ENCODE data around the gene SOX1.

SOX1 gene

DNA sequence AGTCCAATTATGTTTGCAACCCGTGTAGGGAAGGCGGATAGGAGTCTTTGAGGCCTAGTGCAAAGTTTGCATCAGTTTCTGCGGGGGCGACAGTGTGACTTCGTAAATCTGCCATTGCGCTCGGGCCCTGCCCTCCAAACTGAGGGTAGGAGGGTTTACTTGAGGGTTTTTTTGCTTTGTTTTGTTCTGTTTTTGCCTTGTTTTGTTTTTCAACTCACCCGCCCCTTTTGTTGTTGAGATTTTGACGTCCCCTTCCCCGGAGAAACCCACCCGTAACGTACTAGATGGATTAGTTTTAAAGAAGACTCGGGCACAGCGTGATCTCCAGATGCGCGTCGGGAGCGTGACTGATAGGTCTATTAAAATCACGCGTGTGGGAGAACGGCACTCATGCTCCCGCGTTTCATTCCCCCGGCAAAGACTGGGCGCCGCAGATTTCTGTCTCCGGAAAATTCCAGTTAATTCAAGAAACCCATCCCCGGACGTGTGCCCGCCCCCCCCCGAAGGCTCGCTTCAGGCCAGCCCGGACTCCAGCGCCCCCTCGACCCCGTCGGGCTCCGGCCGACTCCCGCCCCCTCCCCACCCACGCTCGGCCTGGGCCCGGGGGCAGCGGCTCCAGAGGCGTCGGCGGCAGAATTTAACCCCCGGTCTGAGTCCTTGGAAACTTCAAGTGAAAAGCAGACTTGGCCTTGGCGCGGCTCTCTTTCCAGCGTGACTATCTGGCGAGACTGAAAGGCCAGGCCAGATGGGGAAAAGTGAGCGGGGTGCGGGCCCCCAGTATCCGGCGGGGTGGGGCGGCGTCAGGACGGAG is 5.0 kb downstream of the SOX1 start:
- in situ Hi-C loops (cut with MboI; ENCODE audit: low sequenced_read_pairs), result no loop called here

DNA sequence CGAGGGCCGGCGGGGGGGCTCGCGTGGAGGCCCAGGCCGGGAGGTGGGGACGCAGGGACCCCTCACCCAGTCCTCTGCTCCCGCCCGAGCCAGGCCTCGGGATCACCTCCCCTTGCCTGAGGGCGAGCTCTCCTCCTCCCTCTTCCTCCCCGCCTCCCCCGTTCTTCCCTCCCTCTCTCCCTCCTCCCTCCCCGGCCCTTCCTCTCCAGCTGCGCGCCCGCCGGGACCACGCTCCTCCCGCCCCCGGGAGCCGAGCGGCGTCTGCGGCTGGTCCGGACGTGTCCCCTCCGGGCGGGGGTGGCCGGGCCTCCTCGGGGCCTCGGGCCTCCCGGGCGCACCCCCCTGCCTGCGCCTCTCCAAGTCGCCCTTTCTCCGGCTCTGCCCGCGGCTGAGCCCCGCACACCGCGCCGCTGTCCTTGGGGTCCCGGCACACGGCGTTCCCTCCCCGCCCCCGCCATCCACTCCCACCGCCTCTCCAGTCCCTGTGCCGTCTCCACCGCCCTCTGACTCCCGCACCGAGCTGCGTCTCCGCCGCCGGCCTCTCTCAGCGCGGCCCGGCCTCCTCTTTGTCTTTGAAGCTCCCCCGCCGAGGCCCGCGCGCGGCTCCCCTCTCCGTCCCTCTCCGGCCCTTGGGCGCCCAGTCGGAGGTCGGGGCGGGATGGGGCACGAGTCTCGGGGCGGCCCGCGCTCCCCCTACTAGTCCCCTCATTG is 5.7 kb downstream of the SOX1 start:
- in situ Hi-C loops (cut with MboI; ENCODE audit: low sequenced_read_pairs), result no loop called here

GRCh38 chr13:112073245-112074138 is 6.5 kb downstream of the SOX1 start:
- in situ Hi-C loops (cut with MboI; ENCODE audit: low sequenced_read_pairs), result no loop called here

- in situ Hi-C loops (cut with MboI; ENCODE audit: low sequenced_read_pairs), result no loop called here
Measured at GRCh38 chr13:112074139-112074865, 7.4 kb downstream of the SOX1 start.

- in situ Hi-C loops (cut with MboI; ENCODE audit: low sequenced_read_pairs), result no loop called here
Measured at GRCh38 chr13:112077729-112078128, 10.8 kb downstream of the SOX1 start.

GRCh38 chr13:112078216-112078615 is 11.3 kb downstream of the SOX1 start:
- in situ Hi-C loops (cut with MboI; ENCODE audit: low sequenced_read_pairs), result no loop called here

DNA sequence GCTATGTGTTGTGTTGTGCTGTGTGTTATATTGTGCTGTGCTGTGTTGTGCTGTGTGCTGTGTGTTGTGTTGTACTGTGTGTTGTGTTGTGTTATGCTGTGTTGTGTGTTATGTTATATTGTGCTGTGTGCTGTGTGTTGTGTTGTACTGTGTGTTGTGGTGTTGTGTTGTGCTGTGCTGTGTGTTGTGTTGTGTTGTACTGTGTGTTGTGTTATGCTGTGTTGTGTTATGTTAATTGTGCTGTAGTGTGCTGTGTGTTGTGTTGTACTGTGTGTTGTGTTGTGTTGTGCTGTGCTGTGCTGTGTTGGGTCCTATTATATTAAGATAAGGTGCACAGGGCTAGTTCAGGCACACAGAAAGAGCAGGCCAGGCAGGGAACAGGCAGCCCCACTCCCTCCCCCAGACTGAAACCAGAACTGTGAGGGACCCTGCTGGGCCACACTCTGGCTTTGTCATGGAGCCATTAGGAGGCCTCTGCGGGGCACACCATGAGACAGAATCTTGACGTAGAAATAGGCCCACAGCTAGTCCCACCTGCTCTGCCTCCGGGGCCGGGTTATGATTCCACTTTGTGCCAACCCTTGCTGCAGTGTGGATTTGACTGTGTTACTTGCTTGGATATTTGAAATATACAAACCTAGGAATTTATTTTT is 12.1 kb downstream of the SOX1 start:
- in situ Hi-C loops (cut with MboI; ENCODE audit: low sequenced_read_pairs), result no loop called here

- in situ Hi-C loops (cut with MboI; ENCODE audit: low sequenced_read_pairs), result no loop called here
Measured at GRCh38 chr13:112079696-112080095, 12.7 kb downstream of the SOX1 start.

GRCh38 chr13:112083971-112084370 is 17.0 kb downstream of the SOX1 start:
- in situ Hi-C loops (cut with MboI; ENCODE audit: low sequenced_read_pairs), result no loop called here

DNA sequence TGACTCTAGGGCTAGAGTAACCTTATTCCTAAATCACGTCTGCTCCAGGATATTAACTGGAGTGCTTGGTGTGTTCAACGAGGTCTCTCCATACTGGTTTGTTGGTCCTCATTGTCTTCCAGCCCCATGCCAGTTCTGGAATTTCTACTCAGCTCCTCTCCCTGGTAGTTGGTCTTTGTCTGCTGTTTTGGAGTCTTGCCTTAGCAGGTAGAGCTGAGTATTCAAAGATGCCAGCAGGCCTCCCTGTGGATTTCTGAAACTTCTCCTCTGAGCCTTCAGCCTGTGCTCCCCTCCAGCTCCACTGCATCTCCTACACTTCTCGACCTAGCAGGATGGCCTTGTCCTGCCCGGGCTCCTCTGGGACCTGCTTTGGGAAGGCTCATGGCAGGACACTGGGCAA is 25.5 kb downstream of the SOX1 start:
- in situ Hi-C loops (cut with MboI; ENCODE audit: low sequenced_read_pairs), result no loop called here

- in situ Hi-C loops (cut with MboI; ENCODE audit: low sequenced_read_pairs), result no loop called here
Measured at GRCh38 chr13:112095354-112095753, 28.4 kb downstream of the SOX1 start.

GRCh38 chr13:112096959-112097358 is 30.0 kb downstream of the SOX1 start:
- in situ Hi-C loops (cut with MboI; ENCODE audit: low sequenced_read_pairs), result no loop called here

GRCh38 chr13:112097770-112098169 is 30.8 kb downstream of the SOX1 start:
- in situ Hi-C loops (cut with MboI; ENCODE audit: low sequenced_read_pairs), result no loop called here

GRCh38 chr13:112098699-112099098 is 31.8 kb downstream of the SOX1 start:
- in situ Hi-C loops (cut with MboI; ENCODE audit: low sequenced_read_pairs), result no loop called here

- in situ Hi-C loops (cut with MboI; ENCODE audit: low sequenced_read_pairs), result no loop called here
Measured at GRCh38 chr13:112101360-112101930, 34.5 kb downstream of the SOX1 start.

DNA sequence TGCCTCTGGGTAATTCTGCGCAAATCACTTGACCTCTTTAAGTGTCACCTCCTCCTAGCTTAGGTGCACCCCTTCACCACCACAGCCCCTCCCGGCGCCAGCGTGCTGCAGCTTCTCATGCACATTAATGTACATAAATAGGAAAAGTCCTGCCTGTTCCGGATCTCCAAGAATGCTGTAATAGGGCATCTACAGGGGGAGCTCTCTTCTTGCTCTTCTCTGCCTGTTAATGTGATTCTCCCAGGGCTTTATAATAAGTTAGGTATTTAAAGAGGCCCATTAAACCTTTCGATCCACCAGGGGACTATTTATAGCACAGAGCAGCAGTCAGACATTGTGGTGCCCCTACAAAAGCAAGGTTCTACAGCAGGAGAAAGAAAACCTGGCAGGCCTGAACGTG is 35.3 kb downstream of the SOX1 start:
- in situ Hi-C loops (cut with MboI; ENCODE audit: low sequenced_read_pairs), result no loop called here

DNA sequence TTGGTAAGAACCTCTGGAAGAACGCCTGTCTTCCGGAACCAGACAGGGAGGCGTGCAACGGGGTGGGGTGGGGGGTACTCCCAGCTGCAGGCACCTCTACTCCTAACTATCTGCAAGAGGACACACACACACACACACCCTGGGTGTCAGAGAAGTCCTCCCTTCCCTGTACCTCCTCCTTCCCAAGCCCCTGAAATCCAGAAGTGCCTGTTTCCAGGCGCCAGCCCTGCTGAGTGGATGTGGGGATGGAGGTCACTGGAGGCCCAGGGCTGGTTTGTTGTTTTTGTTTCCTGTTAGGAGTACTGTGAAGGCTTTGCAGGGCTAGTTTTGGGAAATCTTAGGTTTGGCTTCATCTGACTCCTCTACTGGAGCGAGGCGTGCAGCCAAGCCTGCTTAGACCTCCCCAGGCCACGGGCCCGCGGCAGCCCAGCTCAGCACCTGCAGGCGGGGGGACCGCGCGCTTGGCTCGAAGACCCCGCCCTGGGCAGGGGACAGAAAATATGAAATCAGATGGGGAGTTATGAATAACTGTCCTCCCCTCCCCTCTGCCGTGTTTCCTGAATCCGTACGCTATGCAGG is 36.4 kb downstream of the SOX1 start:
- in situ Hi-C loops (cut with MboI; ENCODE audit: low sequenced_read_pairs), result no loop called here

DNA sequence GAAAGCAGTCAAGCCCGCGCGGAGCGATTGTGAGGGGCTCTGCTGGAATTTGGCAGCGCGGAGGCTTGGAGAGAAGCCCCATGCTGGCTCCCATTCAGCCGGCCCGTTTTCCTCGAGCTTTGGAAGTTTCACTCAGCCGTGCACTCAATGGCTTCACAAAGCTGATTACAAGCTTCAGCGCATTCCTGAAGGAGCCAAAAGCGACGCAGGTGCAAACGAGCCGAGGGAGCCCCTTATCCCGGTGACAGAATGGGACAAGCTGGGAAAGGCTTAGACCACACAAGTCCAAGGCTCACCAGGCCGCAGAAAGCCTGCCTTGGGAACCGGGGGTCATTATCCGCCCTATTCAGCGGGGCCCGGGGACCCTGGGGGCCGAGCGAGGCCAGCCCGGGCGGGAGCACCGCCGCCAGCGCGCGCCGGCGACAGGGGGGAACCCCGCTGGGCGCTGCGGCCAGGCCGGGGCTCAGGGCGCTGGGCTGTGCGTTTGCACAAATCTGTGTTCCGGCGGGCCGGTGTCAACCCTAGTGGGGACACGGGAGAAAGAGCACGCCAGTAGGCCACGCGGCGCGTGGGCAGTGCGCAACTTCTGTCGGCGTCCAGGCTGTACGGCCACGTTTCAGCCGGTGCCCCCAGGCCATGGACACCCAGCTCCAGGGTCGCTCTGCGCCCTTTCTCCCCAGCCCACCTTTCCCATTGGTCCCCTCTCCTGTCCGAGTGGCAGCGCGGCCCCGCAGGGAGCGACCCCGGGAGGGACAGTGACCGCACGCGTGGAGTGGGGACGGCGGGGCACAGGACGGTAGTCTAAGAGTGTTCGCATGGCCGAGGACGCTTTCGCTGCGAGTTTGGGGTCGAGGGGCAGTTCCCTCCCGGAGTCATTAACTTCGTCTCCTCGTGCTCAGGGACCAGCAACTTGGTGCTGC is 37.3 kb downstream of the SOX1 start:
- in situ Hi-C loops (cut with MboI; ENCODE audit: low sequenced_read_pairs), result no loop called here

GRCh38 chr13:112104881-112105234 is 37.9 kb downstream of the SOX1 start:
- in situ Hi-C loops (cut with MboI; ENCODE audit: low sequenced_read_pairs), result no loop called here
